Measurements from ENCODE around the gene BCAS3. TPM values are rescaled to one million over a fixed set of nuclear protein-coding genes. Genes with fewer than 3 reads are reported as not detected.

Gene BCAS3
- total RNA-seq, 2 donors from 2014 or later, result 44.1 to 71.5 TPM

- ATAC-seq (no peak), DNase-seq (no peak)
- TF ChIP-seq POLR2A (IDR thresholded peaks at IDR 0.05) (no peak), CTCF (IDR thresholded peaks at IDR 0.05) (no peak)
- Histone ChIP-seq H3K9me3 (no peaks in the 10 kb centered on the region), H3K4me3 (no peak overlapping the region), H3K4me1 (peaks cover 10% of the 10 kb centered on the region), H3K27ac (no peak overlapping the region), H3K36me3 (replicated peaks in 1 of 2; ENCODE audit: insufficient read depth in 1 of 2, low read depth in 2 of 2) (no peaks in the 10 kb centered on the region), H3K27me3 (peaks cover 0 to 8% of the 10 kb centered on the region in 2 donors)
- WGBS, 2 donors, result 94 to 95% methylated on average over 13 of the region's 13 CpGs
- intact Hi-C loops (cut with DNase I), result no loop called here
Observed at GRCh38 chr17:61340431-61341209, 663.0 kb downstream of the BCAS3 start.

GRCh38 chr17:61343576-61343975, 665.9 kb downstream of the BCAS3 start:
- intact Hi-C loops (cut with DNase I), result no loop called here
- Histone ChIP-seq H3K36me3 (replicated peaks in 1 of 2; ENCODE audit: insufficient read depth in 1 of 2, low read depth in 2 of 2) (no peaks in the 10 kb centered on the region), H3K27me3 (peaks cover 0 to under 1% of the 10 kb centered on the region in 2 donors), H3K4me3 (no peak overlapping the region), H3K27ac (no peak overlapping the region), H3K9me3 (no peaks in the 10 kb centered on the region), H3K4me1 (no peaks in the 10 kb centered on the region)
- no peak for ATAC-seq
- DNase-seq, result no peak
- WGBS, 2 donors, result 79 to 80% methylated on average over 6 of the region's 6 CpGs
- no peak for TF ChIP-seq POLR2A (IDR thresholded peaks at IDR 0.05)
- TF ChIP-seq CTCF (IDR thresholded peaks at IDR 0.05), result no peak

GRCh38 chr17:61345061-61345460, 667.4 kb downstream of the BCAS3 start:
- TF ChIP-seq CTCF (IDR thresholded peaks at IDR 0.05) (no peak), POLR2A (IDR thresholded peaks at IDR 0.05) (no peak)
- no peaks in the 10 kb centered on the region for H3K36me3 ChIP-seq (replicated peaks in 1 of 2; ENCODE audit: insufficient read depth in 1 of 2, low read depth in 2 of 2)
- WGBS, 2 donors, result 91 to 94% methylated on average over 6 of the region's 6 CpGs
- H3K9me3 ChIP-seq, result no peaks in the 10 kb centered on the region
- H3K27me3 ChIP-seq, result no peaks in the 10 kb centered on the region
- intact Hi-C loops (cut with DNase I), result no loop called here
- no peak for ATAC-seq
- no peak overlapping the region for H3K4me3 ChIP-seq
- no peak overlapping the region for H3K27ac ChIP-seq
- H3K4me1 ChIP-seq, result no peaks in the 10 kb centered on the region
- DNase-seq, result no peak

- Histone ChIP-seq H3K36me3 (replicated peaks in 1 of 2; ENCODE audit: insufficient read depth in 1 of 2, low read depth in 2 of 2) (no peaks in the 10 kb centered on the region), H3K27me3 (no peaks in the 10 kb centered on the region), H3K27ac (no peak overlapping the region), H3K9me3 (no peaks in the 10 kb centered on the region), H3K4me1 (no peaks in the 10 kb centered on the region), H3K4me3 (no peak overlapping the region)
- DNase-seq, result no peak
- intact Hi-C loops (cut with DNase I), result no loop called here
- 88 to 92% methylated on average over 7 of the region's 7 CpGs for WGBS, 2 donors
- no peak for TF ChIP-seq POLR2A (IDR thresholded peaks at IDR 0.05)
- no peak for TF ChIP-seq CTCF (IDR thresholded peaks at IDR 0.05)
- ATAC-seq, result no peak
Observed at GRCh38 chr17:61345825-61346666, 668.4 kb downstream of the BCAS3 start.

Measured in body of pancreas (tissue), 4 donors.